Kidney (tissue), 14 donors: ENCODE results near the gene GTF2IRD1. TPM values are rescaled to one million over a fixed set of nuclear protein-coding genes. Genes with fewer than 3 reads are reported as not detected.
A peak's percentile ranks its signal among the peaks of the same experiment; 100 is the strongest.
"Not testable (repeated sequence)": the region's sequence is repeated elsewhere in the genome, so short reads cannot be mapped to it uniquely, and the experiment has no call there.

Experiments
- DNase-seq, 5 donors: peaks; one replicate each; pipeline ENCODE4 v3.0.0-alpha.2; 2013 to 2020
- FAIRE-seq: peaks from 2 replicates; lab custom pipeline; 2012; peaks lifted over from hg19 to GRCh38; lab: Jason Lieb, UNC
- H3K27ac ChIP-seq, 2 donors: one replicate each; pipeline ENCODE4 v1.7.0; 2013; ENCODE audit warnings: low read depth in 2 of 2, low read length in 2 of 2, inconsistent platforms in 1 of 2
- H3K27me3 ChIP-seq: one replicate; pipeline ENCODE4 v1.7.1; 2013; ENCODE audit warnings: low read length, inconsistent platforms; ENCODE audit not compliant: control insufficient read depth, insufficient read depth
- H3K36me3 ChIP-seq, 3 donors: one replicate each; pipeline versions ENCODE4 v1.7.0 to v1.7.1; 2013; ENCODE audit warnings: low read length in 3 of 3, control low read depth in 1 of 3, inconsistent platforms in 1 of 3; ENCODE audit not compliant: insufficient read depth in 3 of 3, control insufficient read depth in 2 of 3
- H3K4me1 ChIP-seq, 3 donors: one replicate each; pipeline versions ENCODE4 v1.7.0 to v1.7.1; 2013; ENCODE audit warnings: low read length in 3 of 3, inconsistent platforms in 1 of 3, low read depth in 1 of 3; ENCODE audit not compliant: control insufficient read depth in 2 of 3, insufficient read depth in 2 of 3
- H3K4me3 ChIP-seq, 3 donors: one replicate each; pipeline versions ENCODE4 v1.7.0 to v1.8.1; 2013; ENCODE audit warnings: low read length in 3 of 3, control low read depth in 1 of 3, inconsistent platforms in 1 of 3
- H3K9ac ChIP-seq, 3 donors: one replicate each; pipeline versions ENCODE4 v1.7.0 to v1.7.1; 2013; ENCODE audit warnings: low read length in 3 of 3, control low read depth in 1 of 3, inconsistent platforms in 1 of 3
- H3K9me3 ChIP-seq, 3 donors: one replicate each; pipeline versions ENCODE4 v1.7.0 to v1.7.1; 2013; ENCODE audit warnings: low read length in 3 of 3, control low read depth in 1 of 3, inconsistent platforms in 1 of 3; ENCODE audit not compliant: control insufficient read depth in 2 of 3, insufficient read depth in 1 of 3
- intact Hi-C: fragments of 100-400 bp; cut with DNase I; formaldehyde crosslinking; loops from one replicate; pipeline ENCODE4 v1.11.1; 2022
- polyA plus RNA-seq: library from polyadenylated mRNA; stranded (reverse); fragments of 350-450 nt; fragmentation: Illumina TruSeq; extraction: RNeasy Lipid Tissue Mini Kit (QIAGEN cat#74804); gene quantifications from one replicate; pipeline ENCODE4 v1.2.3, GENCODE V29; 2014; ENCODE audit warnings: low read depth, low replicate concordance; ENCODE audit not compliant: insufficient read depth
- total RNA-seq: library from RNA; stranded (reverse); fragmentation: NEBNext Ultra II Directional; extraction: Animal tissue kit (Norgen Biotek cat#: 25700); gene quantifications from one replicate; pipeline ENCODE4 v1.2.1, GENCODE V29; 2021
- TF ChIP-seq, protein P1 (sequence below): IDR thresholded peaks from 3 replicates; pipeline ENCODE4 v1.5.1; 2012; ENCODE audit warnings: mild to moderate bottlenecking, moderate library complexity, borderline replicate concordance; ENCODE audit not compliant: insufficient read depth; ENCODE audit errors: extremely low read depth
- donor health status: control.
- donor health status: control.
- donor health status: control.
- donor health status: control.
- donor health status: control.
- donor health status: DM: yes; HTN: yes; CAD: no.
- donor health status: Normal renal cell carcinoma (clear cell type).

GTF2IRD1 gene
- total and polyA plus RNA-seq, 2 donors from 2014 or later, result 28.2 to 35.8 TPM

DNA sequence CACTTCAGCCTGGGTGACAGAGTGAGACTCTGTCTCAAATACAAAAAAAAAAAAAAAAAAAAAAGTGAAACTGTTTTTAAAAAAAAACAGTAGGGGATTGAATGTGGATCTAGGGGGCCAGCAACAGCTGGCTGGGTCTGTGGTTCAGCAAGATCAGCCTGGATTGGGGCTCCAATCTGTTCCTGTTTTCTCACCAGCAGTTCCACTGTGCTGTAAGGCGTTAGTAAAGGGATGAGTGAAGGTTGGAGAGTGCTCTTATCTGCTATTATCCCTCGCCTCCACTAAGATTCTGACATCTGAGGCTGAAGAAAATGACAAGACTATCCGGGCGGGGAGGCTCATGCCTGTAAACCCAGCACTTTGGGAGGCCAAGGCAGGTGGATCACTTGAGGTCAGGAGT is 41.6 kb upstream of the GTF2IRD1 start:
- Histone ChIP-seq H3K36me3 (no peaks in the 10 kb centered on the region), H3K4me3 (no peak overlapping the region), H3K9me3 (no peaks in the 10 kb centered on the region), H3K27ac (no peak overlapping the region), H3K4me1 (no peaks in the 10 kb centered on the region), H3K9ac (no peak overlapping the region), H3K27me3 (no peaks in the 10 kb centered on the region)
- TF ChIP-seq, protein P1, sequence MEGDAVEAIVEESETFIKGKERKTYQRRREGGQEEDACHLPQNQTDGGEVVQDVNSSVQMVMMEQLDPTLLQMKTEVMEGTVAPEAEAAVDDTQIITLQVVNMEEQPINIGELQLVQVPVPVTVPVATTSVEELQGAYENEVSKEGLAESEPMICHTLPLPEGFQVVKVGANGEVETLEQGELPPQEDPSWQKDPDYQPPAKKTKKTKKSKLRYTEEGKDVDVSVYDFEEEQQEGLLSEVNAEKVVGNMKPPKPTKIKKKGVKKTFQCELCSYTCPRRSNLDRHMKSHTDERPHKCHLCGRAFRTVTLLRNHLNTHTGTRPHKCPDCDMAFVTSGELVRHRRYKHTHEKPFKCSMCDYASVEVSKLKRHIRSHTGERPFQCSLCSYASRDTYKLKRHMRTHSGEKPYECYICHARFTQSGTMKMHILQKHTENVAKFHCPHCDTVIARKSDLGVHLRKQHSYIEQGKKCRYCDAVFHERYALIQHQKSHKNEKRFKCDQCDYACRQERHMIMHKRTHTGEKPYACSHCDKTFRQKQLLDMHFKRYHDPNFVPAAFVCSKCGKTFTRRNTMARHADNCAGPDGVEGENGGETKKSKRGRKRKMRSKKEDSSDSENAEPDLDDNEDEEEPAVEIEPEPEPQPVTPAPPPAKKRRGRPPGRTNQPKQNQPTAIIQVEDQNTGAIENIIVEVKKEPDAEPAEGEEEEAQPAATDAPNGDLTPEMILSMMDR, result no peak
- peak in 1 of 5 donors; percentile 1 for DNase-seq
- intact Hi-C loops, result no loop called here
- FAIRE-seq, result no peak

DNA sequence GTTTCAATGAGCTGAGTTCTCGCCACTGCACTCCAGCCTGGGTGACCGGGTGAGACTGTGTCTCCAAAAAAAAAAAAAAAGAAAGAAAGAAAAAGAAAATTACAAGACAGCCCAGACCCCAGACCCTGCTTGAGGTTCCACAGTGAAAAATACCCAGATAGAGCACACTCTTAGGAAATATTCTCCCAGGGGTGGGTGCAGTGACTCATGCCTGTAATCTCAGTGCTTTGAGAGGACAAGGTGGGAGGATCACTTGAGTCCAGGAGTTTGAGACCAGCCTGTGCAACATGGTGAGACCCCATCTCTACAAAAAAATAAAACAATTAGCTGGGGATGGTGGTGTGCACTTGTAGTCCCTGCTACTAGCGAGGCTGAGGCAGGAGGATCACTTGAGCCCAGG is 41.1 kb upstream of the GTF2IRD1 start:
- H3K9ac ChIP-seq, result no peak overlapping the region
- H3K36me3 ChIP-seq, result no peaks in the 10 kb centered on the region
- peaks cover 0 to 2% (median 0%) of the 10 kb centered on the region in 3 donors for H3K4me1 ChIP-seq
- FAIRE-seq (no peak), DNase-seq (peak in 2 of 5 donors; percentile 10 to 23)
- no peaks in the 10 kb centered on the region for H3K9me3 ChIP-seq
- no peak overlapping the region for H3K4me3 ChIP-seq
- intact Hi-C loops, result no loop called here
- H3K27ac ChIP-seq, result no peak overlapping the region
- H3K27me3 ChIP-seq, result no peaks in the 10 kb centered on the region
- TF ChIP-seq, protein P1, result no peak

GRCh38 chr7:74414595-74415333 is 38.9 kb upstream of the GTF2IRD1 start:
- intact Hi-C loops, H3K4me3 ChIP-seq, FAIRE-seq: not testable (repeated sequence)

GRCh38 chr7:74417419-74417971 is 36.2 kb upstream of the GTF2IRD1 start:
- Histone ChIP-seq H3K27me3 (no peaks in the 10 kb centered on the region), H3K9ac (no peak overlapping the region), H3K9me3 (no peaks in the 10 kb centered on the region), H3K27ac (no peak overlapping the region), H3K4me3 (no peak overlapping the region), H3K36me3 (no peaks in the 10 kb centered on the region), H3K4me1 (peaks cover 0 to 3% (median 0%) of the 10 kb centered on the region in 3 donors)
- TF ChIP-seq, protein P1, result peak; percentile 97
- intact Hi-C loops, result no loop called here
- DNase-seq (peak; percentile 78 to 87 (median 86)), FAIRE-seq (no peak)

More at GRCh38 chr7:74414595-74415333, 38.9 kb upstream of the GTF2IRD1 start:
- H3K4me1 ChIP-seq, H3K36me3 ChIP-seq, H3K9me3 ChIP-seq, H3K9ac ChIP-seq, H3K27me3 ChIP-seq, DNase-seq, H3K27ac ChIP-seq: not testable (repeated sequence)
